Stimulated activated CD4-positive, alpha-beta T cell treated with anti-CD3 and anti-CD28 coated beads, Interleukin-1b, Interleukin-23, amount 100 ng/mL, for 48 hours (primary cell): ENCODE data around the gene PRKCA.
"Not testable (repeated sequence)": the region's sequence is repeated elsewhere in the genome, so short reads cannot be mapped to it uniquely, and the experiment has no call there.

Experiments
- DNase-seq: peaks from one replicate; pipeline ENCODE4 v3.0.0-alpha.2; 2020

The PRKCA gene

GRCh38 chr17:66301864-66302741, at the start of gene PRKCA:
Gene PRKCA, plus strand, starts transcription at chr17:66302613.
- peak; percentile 68 for DNase-seq

DNA sequence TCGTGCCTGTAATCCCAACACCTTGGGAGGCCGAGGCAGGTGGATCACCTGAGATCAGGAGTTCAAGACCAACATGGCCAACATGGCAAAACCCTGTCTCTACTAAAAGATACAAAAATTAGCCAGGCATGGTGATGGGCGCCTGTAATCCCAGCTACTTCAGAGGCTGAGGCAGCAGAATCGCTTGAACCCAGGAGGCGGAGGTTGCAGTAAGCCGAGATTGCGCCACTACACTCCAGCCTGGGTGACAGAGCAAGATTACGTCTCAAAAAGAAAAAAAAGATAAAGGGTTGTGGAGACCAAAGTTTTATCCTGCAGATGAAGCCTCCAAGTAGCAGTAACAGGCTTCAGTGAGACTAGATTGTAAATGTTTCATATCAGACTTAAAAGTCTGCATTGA, 49.0 kb upstream of the PRKCA start:
- not testable (repeated sequence) for DNase-seq

GRCh38 chr17:66255112-66255511, 47.3 kb upstream of the PRKCA start:
- no peak for DNase-seq

- peak; percentile 27 for DNase-seq
Measured at GRCh38 chr17:66255527-66255971, 46.9 kb upstream of the PRKCA start.

- no peak for DNase-seq
Measured at GRCh38 chr17:66260275-66260674, 42.1 kb upstream of the PRKCA start.

- DNase-seq, result no peak
Measured at GRCh38 chr17:66260688-66261087, 41.7 kb upstream of the PRKCA start.

DNA sequence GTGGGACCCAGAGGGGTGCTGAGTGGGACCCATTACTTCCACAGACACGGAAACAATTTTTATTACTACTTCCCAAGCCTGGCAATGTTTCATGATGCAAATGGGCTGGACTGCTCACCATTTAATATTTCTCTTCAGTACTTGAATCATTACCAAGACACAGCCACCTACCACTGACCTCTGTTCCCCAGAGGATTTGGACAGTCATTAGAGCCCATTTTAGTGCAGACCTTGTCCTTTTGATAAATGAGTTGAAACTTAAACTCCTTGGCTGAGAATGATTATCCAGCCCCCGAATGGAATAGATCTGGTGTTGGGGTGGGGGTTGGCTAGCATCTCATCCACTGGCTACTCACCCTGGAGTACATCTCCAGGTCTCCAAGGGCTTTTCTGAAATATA, 39.6 kb upstream of the PRKCA start:
- DNase-seq, result no peak

- no peak for DNase-seq
Measured at GRCh38 chr17:66264696-66265095, 37.7 kb upstream of the PRKCA start.

GRCh38 chr17:66268247-66268927, 34.0 kb upstream of the PRKCA start:
- no peak for DNase-seq

GRCh38 chr17:66270106-66270505, 32.3 kb upstream of the PRKCA start:
- DNase-seq, result no peak

- no peak for DNase-seq
Measured at GRCh38 chr17:66271512-66271911, 30.9 kb upstream of the PRKCA start.

DNA sequence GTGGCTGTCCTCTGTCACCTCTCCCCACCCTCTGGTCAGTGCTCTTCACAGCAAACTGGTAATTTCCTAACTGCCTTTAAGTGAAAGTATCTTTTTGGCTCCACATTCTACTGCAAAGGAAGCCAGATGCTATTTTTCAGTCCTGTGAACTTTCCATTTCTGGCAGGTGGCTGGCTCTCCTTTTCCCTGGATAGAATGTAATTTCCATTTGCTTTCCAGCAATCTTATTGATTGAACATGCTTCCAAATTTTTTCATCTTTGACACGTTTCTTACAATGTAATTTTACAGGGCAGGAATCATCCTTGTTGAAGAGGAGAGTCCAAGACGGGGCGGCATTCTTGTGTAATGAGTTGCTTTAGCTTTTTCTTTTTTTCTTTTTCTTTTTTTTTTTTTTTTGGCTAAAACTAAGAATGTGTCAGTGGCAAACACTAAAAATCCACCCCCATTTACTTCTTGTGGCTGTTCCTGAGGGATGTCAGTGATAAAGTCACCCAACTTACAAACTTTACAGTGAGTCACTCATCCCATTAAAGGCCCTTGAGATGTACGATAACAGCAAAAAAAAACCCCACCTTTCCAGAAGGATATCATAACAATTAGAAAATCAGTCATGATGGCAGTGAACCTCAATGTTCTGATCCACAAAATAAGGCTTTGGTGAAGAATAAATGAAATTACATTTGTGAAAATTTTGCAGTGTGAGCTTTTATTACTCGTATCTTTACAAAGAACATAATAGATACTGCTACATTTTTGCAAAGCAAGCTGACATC, 29.4 kb upstream of the PRKCA start:
- DNase-seq, result no peak

GRCh38 chr17:66273586-66273848, 28.9 kb upstream of the PRKCA start:
- DNase-seq, result no peak

GRCh38 chr17:66275651-66276050, 26.8 kb upstream of the PRKCA start:
- DNase-seq, result peak; percentile 34

DNA sequence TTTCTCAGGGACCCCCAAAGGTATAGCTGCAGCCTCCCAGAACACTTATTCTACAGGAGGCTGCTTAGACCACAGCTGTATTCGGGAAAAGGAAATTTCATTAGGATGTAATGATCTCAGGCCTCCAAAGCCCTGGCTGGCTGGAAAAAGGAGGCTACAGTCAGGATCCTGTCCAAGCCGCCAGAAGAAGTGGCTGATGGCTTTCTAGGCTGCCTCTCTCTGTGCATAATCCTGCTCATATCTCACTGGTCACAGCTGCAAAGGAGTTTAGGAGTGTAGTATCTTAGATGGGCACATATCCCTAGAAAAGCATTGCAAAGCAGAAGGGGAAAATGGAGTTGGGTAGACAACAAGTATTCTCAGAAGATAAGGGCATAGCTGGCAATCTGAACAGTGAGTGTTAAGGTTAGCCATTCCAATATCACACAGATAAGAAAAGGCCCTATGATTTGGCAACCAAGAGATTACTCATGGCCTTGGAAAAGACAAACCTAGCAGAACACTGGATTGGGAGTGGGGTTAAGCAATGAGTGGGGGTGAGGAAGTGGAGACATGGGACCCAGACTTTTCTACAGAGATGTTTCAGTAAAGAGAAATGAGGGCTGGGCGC, 26.0 kb upstream of the PRKCA start:
- no peak for DNase-seq

DNA sequence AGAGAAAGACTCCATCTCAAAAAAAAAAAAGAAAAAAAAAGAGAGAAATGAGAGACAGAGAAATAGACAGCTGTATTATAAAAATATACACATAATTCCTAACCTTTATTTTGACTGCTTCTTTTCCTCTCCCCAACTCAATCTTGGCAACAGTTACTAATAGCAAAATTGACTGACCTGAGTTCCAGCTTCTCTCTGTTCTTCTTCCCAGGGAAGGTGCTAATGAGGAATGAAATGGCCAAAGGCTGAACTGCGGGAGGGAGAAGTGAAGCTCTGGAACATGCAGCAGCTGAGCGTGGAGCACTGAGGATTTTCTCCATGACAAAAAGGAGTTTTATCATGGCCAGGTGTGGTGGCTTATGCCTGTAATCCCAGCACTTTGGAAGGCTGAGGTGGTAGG, 25.2 kb upstream of the PRKCA start:
- no peak for DNase-seq

- no peak for DNase-seq
Measured at GRCh38 chr17:66281661-66282369, 20.6 kb upstream of the PRKCA start.

DNA sequence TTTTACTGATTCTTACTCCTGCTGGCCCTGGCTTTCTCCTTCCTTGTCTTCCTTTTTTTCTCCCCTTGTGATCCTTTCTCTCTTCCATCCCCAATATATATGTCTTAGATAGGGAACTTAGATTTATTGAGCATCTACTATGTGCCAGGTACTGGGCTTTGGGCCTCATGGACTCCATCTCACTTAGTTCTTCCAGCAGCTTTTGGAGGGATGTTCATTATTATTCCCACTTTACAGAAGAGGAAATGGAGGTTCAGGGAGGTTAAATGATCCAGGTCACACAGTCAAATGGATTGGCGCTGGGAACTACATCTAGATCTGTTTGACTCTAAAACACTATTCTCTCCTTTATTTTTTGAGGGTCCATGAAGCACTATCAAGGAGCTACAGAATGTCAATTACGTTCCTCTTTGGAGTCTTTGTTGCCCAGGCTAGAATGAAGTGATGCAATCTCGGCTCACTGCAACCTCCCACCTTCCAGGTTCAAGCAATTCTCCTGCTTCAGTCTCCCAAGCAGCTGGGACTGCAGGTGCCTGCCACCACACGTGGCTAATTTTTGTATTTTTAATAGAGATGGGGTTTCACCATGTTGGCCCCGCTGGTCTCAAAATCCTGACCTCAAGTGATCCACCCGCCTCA, 19.0 kb upstream of the PRKCA start:
- no peak for DNase-seq

- no peak for DNase-seq
Measured at GRCh38 chr17:66283971-66284370, 18.4 kb upstream of the PRKCA start.

- DNase-seq, result no peak
Measured at GRCh38 chr17:66285149-66285548, 17.3 kb upstream of the PRKCA start.

DNA sequence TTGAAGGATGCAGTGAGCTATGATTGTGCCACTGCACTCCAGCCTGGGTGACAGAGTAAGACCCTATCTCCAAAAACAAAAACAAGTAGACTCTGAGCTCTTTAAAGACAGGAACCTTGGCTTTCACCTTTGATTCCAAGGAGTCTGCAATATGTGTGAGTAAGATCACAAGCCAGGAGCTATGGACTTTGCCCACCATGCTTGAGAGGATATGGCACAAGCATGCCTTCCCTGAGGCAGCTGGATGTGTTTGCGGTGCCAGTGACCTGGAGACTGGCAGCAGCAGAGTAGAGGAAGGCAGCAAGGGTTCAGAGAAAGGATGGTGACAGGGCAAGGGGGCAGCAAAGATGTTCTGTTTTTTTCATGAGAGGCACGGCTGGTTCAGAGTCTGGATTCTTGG, 14.5 kb upstream of the PRKCA start:
- no peak for DNase-seq

DNA sequence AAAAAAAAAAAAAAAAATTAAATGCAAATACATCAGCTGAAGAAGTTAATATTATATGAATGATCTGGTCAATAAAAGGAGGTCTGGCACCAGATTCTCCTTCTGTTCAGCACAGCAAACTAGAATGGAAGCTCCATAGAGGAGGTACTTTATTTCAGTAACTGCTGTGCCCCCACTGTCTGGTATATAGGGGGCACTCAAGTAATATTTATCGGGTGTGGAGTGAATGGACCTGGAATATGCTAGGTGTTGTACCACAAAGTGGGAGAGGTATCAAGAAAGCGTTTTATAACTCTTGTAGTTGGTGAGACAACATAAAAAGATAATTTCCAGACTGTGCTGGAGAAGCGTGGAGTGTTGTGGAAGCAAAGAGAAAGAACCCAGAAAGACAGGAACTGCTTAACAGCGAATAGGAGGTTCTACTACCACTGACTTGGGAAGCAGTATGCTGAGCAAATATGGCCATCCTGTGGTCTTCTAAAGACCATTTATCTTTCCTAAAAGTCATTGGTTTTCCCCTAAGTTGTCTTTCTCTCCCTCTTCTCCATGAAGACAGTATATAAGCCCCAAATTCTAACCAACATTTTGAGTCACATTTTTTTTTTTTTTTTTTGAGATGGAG, 12.2 kb upstream of the PRKCA start:
- DNase-seq, result no peak
